HEK293 (cell line): Measurements from ENCODE around the gene HES3.

Source experiments
- CTCF ChIA-PET: fragments of 350-600 bp; formaldehyde crosslinking; extraction: SDS; loops from one replicate; lab custom pipeline; 2021; ENCODE audit warnings: antibody characterized with exemption; lab: Yijun Ruan, JAX
- POLR2A ChIA-PET: fragments of 300-600 bp; formaldehyde crosslinking; extraction: SDS; loops from one replicate; lab custom pipeline; 2020; ENCODE audit warnings: antibody characterized with exemption, inconsistent platforms; lab: Yijun Ruan, JAX
- H3K27ac ChIP-seq: fragments of 200-500 bp; sonication (Bioruptor generic); 2 replicates; pipeline ENCODE4 v1.5.1; 2014; ENCODE audit warnings: low read depth, low read length, control low read depth, inconsistent platforms; ENCODE audit errors: extremely low read depth
- H3K36me3 ChIP-seq, 2 experiments: fragments of 200-500 bp in 1 of 2; sonication (Bioruptor generic) in 1 of 2; 1 replicate in 1 of 2; 2 replicates in 1 of 2; pipeline ENCODE4 v1.5.1; 2014 to 2017; ENCODE audit warnings: inconsistent platforms in 2 of 2, low read length in 2 of 2; ENCODE audit not compliant: control insufficient read depth in 2 of 2, insufficient read depth in 1 of 2
- H3K4me1 ChIP-seq: fragments of 200-500 bp; sonication (Bioruptor generic); 2 replicates; pipeline ENCODE4 v1.5.1; 2014; ENCODE audit warnings: mild to moderate bottlenecking, low read length, inconsistent platforms; ENCODE audit not compliant: control insufficient read depth, insufficient read depth
- H3K4me3 ChIP-seq: 2 replicates; pipeline ENCODE4 v1.5.1; 2011; ENCODE audit warnings: low read depth, mild to moderate bottlenecking, control low read depth, low read length, moderate library complexity
- H3K9me3 ChIP-seq: fragments of 200-500 bp; sonication (Bioruptor generic); 2 replicates; pipeline ENCODE4 v1.5.1; 2014; ENCODE audit warnings: low read depth, low read length, inconsistent platforms; ENCODE audit not compliant: control insufficient read depth, insufficient read depth
- ZBTB8A ChIP-seq: fragments of 450-650 bp; formaldehyde crosslinking; IDR thresholded peaks from 2 replicates; pipeline ENCODE4 v1.5.1; 2016; ENCODE audit warnings: missing biosample characterization, missing genetic modification characterization
- ZNF155 ChIP-seq: fragments of 450-650 bp; formaldehyde crosslinking; IDR thresholded peaks from 2 replicates; pipeline ENCODE4 v1.5.1; 2016; ENCODE audit warnings: missing biosample characterization, missing genetic modification characterization
- ZNF202 ChIP-seq: fragments of 450-650 bp; formaldehyde crosslinking; IDR thresholded peaks from 2 replicates; pipeline ENCODE4 v1.5.1; 2016; ENCODE audit warnings: missing biosample characterization, missing genetic modification characterization, borderline replicate concordance
- ZNF24 ChIP-seq: fragments of 450-650 bp; formaldehyde crosslinking; IDR thresholded peaks from 2 replicates; pipeline ENCODE4 v1.5.1; 2016; ENCODE audit warnings: missing biosample characterization, missing genetic modification characterization
- ZNF248 ChIP-seq: fragments of 450-650 bp; formaldehyde crosslinking; IDR thresholded peaks from 2 replicates; pipeline ENCODE4 v1.5.1; 2017; ENCODE audit warnings: missing biosample characterization, missing genetic modification characterization
- ZNF311 ChIP-seq: fragments of 450-650 bp; formaldehyde crosslinking; IDR thresholded peaks from 2 replicates; pipeline ENCODE4 v1.5.1; 2017; ENCODE audit warnings: missing biosample characterization, missing genetic modification characterization, borderline replicate concordance
- ZNF37A ChIP-seq: fragments of 450-650 bp; IDR thresholded peaks from 2 replicates; pipeline ENCODE4 v1.5.1; 2018; ENCODE audit warnings: missing biosample characterization, missing genetic modification characterization
- ZNF394 ChIP-seq: fragments of 450-650 bp; formaldehyde crosslinking; IDR thresholded peaks from 2 replicates; pipeline ENCODE4 v1.5.1; 2016; ENCODE audit warnings: missing biosample characterization, missing genetic modification characterization, mild to moderate bottlenecking, moderate library complexity, borderline replicate concordance
- ZNF426 ChIP-seq: fragments of 450-650 bp; formaldehyde crosslinking; IDR thresholded peaks from 2 replicates; pipeline ENCODE4 v1.5.1; 2017; ENCODE audit warnings: missing biosample characterization, missing genetic modification characterization, mild to moderate bottlenecking, inconsistent platforms, moderate library complexity
- ZNF76 ChIP-seq: fragments of 450-650 bp; formaldehyde crosslinking; IDR thresholded peaks from 2 replicates; pipeline ENCODE4; 2016; ENCODE audit warnings: low read depth, missing biosample characterization, missing genetic modification characterization, borderline replicate concordance
- ZNF768 ChIP-seq: fragments of 450-650 bp; formaldehyde crosslinking; IDR thresholded peaks from 2 replicates; pipeline ENCODE4 v1.5.1; 2018; ENCODE audit warnings: missing biosample characterization, mild to moderate bottlenecking, missing genetic modification characterization
- ZSCAN30 ChIP-seq: fragments of 450-650 bp; IDR thresholded peaks from 2 replicates; pipeline ENCODE4 v1.5.1; 2018; ENCODE audit warnings: missing biosample characterization, mild to moderate bottlenecking, missing genetic modification characterization, moderate library complexity
- TF ChIP-seq, protein P1 (sequence below): fragments of 450-650 bp; formaldehyde crosslinking; IDR thresholded peaks from 2 replicates; pipeline ENCODE4 v1.5.1; 2016; ENCODE audit warnings: missing biosample characterization, missing genetic modification characterization
- TF ChIP-seq, protein P2 (sequence below): fragments of 450-650 bp; formaldehyde crosslinking; IDR thresholded peaks from 2 replicates; pipeline ENCODE4 v1.5.1; 2016; ENCODE audit warnings: missing biosample characterization, missing genetic modification characterization
- TF ChIP-seq, protein P3 (sequence below): fragments of 450-650 bp; formaldehyde crosslinking; IDR thresholded peaks from 2 replicates; pipeline ENCODE4 v1.5.1; 2017; ENCODE audit warnings: missing biosample characterization, missing genetic modification characterization
- TF ChIP-seq, protein P4 (sequence below): fragments of 450-650 bp; formaldehyde crosslinking; IDR thresholded peaks from 2 replicates; pipeline ENCODE4 v1.5.1; 2016; ENCODE audit warnings: missing biosample characterization, missing genetic modification characterization
- TF ChIP-seq, protein P5 (sequence below): fragments of 450-650 bp; formaldehyde crosslinking; IDR thresholded peaks from 2 replicates; pipeline ENCODE4; 2016; ENCODE audit warnings: missing biosample characterization, missing genetic modification characterization
- TF ChIP-seq, protein P6 (sequence below): fragments of 450-650 bp; formaldehyde crosslinking; optimal IDR thresholded peaks from 2 replicates; pipeline ENCODE3; 2016; ENCODE audit warnings: missing biosample characterization, mild to moderate bottlenecking, missing genetic modification characterization

The HES3 gene

DNA sequence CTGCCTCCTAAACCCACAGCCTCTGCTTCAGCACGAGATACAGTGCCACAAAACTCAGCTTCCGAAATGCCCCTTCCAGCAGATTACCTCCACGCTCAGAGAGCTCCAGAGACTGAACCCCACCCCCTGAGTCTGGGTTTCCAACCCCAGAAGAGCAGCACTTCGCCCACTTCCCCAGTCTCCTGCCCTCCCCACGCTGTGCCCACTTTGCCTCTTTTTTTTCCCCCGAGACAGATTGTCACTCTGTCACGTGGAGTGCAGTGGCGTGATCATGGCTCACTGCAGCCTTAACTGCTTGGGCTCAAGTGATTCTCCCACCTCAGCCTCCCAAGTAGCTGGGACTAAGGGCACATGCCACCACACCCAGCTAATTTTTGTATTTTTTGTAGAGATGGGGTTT, 18.3 kb upstream of the HES3 start:
- CTCF ChIA-PET, result interaction anchor here (0.6 to 2.3 kb wide), 4 partner anchors 12 to 329 kb away, joined by 3 to 13 read pairs (median 4); partner anchors contain the start of gene RNF207
- Histone ChIP-seq H3K4me1 (no peaks in the 10 kb centered on the region), H3K4me3 (no peak overlapping the region), H3K9me3 (no peaks in the 10 kb centered on the region), H3K27ac (no peak overlapping the region), H3K36me3 (peaks cover 45 to 98% of the 10 kb centered on the region in 2 experiments; a peak in 2 of 3 replicates)
- POLR2A ChIA-PET, result no interaction called here
- TF ChIP-seq ZNF24 (tag by site-specific recombination), result no peak
- TF ChIP-seq ZNF37A (tag by site-specific recombination), result no peak
- TF ChIP-seq, protein P1, sequence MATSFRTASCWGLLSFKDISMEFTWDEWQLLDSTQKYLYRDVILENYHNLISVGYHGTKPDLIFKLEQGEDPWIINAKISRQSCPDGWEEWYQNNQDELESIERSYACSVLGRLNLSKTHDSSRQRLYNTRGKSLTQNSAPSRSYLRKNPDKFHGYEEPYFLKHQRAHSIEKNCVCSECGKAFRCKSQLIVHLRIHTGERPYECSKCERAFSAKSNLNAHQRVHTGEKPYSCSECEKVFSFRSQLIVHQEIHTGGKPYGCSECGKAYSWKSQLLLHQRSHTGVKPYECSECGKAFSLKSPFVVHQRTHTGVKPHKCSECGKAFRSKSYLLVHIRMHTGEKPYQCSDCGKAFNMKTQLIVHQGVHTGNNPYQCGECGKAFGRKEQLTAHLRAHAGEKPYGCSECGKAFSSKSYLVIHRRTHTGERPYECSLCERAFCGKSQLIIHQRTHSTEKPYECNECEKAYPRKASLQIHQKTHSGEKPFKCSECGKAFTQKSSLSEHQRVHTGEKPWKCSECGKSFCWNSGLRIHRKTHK, result no peak
- TF ChIP-seq ZBTB8A, result no peak
- TF ChIP-seq, protein P2, sequence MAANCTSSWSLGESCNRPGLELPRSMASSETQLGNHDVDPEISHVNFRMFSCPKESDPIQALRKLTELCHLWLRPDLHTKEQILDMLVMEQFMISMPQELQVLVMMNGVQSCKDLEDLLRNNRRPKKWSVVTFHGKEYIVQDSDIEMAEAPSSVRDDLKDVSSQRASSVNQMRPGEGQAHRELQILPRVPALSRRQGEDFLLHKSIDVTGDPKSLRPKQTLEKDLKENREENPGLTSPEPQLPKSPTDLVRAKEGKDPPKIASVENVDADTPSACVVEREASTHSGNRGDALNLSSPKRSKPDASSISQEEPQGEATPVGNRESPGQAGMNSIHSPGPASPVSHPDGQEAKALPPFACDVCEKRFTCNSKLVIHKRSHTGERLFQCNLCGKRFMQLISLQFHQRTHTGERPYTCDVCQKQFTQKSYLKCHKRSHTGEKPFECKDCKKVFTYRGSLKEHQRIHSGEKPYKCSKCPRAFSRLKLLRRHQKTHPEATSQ (tag by site-specific recombination), result no peak
- no peak for TF ChIP-seq ZNF76
- TF ChIP-seq, protein P3, sequence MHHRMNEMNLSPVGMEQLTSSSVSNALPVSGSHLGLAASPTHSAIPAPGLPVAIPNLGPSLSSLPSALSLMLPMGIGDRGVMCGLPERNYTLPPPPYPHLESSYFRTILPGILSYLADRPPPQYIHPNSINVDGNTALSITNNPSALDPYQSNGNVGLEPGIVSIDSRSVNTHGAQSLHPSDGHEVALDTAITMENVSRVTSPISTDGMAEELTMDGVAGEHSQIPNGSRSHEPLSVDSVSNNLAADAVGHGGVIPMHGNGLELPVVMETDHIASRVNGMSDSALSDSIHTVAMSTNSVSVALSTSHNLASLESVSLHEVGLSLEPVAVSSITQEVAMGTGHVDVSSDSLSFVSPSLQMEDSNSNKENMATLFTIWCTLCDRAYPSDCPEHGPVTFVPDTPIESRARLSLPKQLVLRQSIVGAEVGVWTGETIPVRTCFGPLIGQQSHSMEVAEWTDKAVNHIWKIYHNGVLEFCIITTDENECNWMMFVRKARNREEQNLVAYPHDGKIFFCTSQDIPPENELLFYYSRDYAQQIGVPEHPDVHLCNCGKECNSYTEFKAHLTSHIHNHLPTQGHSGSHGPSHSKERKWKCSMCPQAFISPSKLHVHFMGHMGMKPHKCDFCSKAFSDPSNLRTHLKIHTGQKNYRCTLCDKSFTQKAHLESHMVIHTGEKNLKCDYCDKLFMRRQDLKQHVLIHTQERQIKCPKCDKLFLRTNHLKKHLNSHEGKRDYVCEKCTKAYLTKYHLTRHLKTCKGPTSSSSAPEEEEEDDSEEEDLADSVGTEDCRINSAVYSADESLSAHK, result no peak
- no peak for TF ChIP-seq ZNF311 (tag by site-specific recombination)
- TF ChIP-seq ZNF426 (tag by site-specific recombination), result no peak
- TF ChIP-seq, protein P4, sequence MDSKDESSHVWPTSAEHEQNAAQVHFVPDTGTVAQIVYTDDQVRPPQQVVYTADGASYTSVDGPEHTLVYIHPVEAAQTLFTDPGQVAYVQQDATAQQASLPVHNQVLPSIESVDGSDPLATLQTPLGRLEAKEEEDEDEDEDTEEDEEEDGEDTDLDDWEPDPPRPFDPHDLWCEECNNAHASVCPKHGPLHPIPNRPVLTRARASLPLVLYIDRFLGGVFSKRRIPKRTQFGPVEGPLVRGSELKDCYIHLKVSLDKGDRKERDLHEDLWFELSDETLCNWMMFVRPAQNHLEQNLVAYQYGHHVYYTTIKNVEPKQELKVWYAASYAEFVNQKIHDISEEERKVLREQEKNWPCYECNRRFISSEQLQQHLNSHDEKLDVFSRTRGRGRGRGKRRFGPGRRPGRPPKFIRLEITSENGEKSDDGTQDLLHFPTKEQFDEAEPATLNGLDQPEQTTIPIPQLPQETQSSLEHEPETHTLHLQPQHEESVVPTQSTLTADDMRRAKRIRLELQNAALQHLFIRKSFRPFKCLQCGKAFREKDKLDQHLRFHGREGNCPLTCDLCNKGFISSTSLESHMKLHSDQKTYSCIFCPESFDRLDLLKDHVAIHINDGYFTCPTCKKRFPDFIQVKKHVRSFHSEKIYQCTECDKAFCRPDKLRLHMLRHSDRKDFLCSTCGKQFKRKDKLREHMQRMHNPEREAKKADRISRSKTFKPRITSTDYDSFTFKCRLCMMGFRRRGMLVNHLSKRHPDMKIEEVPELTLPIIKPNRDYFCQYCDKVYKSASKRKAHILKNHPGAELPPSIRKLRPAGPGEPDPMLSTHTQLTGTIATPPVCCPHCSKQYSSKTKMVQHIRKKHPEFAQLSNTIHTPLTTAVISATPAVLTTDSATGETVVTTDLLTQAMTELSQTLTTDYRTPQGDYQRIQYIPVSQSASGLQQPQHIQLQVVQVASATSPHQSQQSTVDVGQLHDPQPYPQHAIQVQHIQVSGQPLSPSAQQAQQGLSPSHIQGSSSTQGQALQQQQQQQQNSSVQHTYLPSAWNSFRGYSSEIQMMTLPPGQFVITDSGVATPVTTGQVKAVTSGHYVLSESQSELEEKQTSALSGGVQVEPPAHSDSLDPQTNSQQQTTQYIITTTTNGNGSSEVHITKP (tag by site-specific recombination), result no peak
- no peak for TF ChIP-seq ZNF202 (tag by site-specific recombination)
- TF ChIP-seq, protein P5, sequence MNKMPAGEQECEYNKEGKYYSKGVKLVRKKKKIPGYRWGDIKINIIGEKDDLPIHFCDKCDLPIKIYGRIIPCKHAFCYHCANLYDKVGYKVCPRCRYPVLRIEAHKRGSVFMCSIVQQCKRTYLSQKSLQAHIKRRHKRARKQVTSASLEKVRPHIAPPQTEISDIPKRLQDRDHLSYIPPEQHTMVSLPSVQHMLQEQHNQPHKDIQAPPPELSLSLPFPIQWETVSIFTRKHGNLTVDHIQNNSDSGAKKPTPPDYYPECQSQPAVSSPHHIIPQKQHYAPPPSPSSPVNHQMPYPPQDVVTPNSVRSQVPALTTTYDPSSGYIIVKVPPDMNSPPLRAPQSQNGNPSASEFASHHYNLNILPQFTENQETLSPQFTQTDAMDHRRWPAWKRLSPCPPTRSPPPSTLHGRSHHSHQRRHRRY (tag by site-specific recombination), result no peak
- TF ChIP-seq, protein P6, sequence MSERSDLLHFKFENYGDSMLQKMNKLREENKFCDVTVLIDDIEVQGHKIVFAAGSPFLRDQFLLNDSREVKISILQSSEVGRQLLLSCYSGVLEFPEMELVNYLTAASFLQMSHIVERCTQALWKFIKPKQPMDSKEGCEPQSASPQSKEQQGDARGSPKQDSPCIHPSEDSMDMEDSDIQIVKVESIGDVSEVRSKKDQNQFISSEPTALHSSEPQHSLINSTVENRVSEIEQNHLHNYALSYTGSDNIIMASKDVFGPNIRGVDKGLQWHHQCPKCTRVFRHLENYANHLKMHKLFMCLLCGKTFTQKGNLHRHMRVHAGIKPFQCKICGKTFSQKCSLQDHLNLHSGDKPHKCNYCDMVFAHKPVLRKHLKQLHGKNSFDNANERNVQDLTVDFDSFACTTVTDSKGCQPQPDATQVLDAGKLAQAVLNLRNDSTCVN, result no peak
- no peak for TF ChIP-seq ZSCAN30 (tag by site-specific recombination)
- TF ChIP-seq ZNF248 (tag by site-specific recombination), result no peak
- TF ChIP-seq ZNF394 (tag by site-specific recombination), result no peak
- TF ChIP-seq ZNF768 (tag by site-specific recombination), result no peak
- no peak for TF ChIP-seq ZNF155 (tag by site-specific recombination)
